HG02798 (cell line): ENCODE results near the gene ZDHHC11.
"Not testable (repeated sequence)": the region's sequence is repeated elsewhere in the genome, so short reads cannot be mapped to it uniquely, and the experiment has no call there.

Source experiments
- ATAC-seq: cut with Tn5 transposase; IDR thresholded peaks from one replicate; pipeline ENCODE4 v1.9.1; 2021; ENCODE audit warnings: mild to moderate bottlenecking; ENCODE audit not compliant: unreplicated experiment, poor library complexity

Gene ZDHHC11

GRCh38 chr5:860506-861150, 9.8 kb upstream of the ZDHHC11 start:
- no peak for ATAC-seq

GRCh38 chr5:859798-860296, 9.1 kb upstream of the ZDHHC11 start:
- no peak for ATAC-seq

GRCh38 chr5:859391-859790, 8.6 kb upstream of the ZDHHC11 start:
- ATAC-seq = no peak

- ATAC-seq = no peak
Measured at GRCh38 chr5:858726-859125, 7.9 kb upstream of the ZDHHC11 start.

GRCh38 chr5:856531-857425, 6.0 kb upstream of the ZDHHC11 start:
- no peak for ATAC-seq

GRCh38 chr5:855771-856530, 5.2 kb upstream of the ZDHHC11 start:
- ATAC-seq = no peak

- no peak for ATAC-seq
Measured at GRCh38 chr5:854966-855743, 4.4 kb upstream of the ZDHHC11 start.

GRCh38 chr5:854217-854616, 3.4 kb upstream of the ZDHHC11 start:
- no peak for ATAC-seq

- not testable (repeated sequence) for ATAC-seq
Measured at GRCh38 chr5:853416-854090, 2.8 kb upstream of the ZDHHC11 start.

- no peak for ATAC-seq
Measured at GRCh38 chr5:852431-853401, 1.9 kb upstream of the ZDHHC11 start.

GRCh38 chr5:852018-852417, 1.2 kb upstream of the ZDHHC11 start:
- ATAC-seq = no peak

- ATAC-seq = no peak
Measured at GRCh38 chr5:851553-851952, 767 bp upstream of the ZDHHC11 start.

- ATAC-seq = no peak
Measured at GRCh38 chr5:851076-851475, 290 bp upstream of the ZDHHC11 start.

GRCh38 chr5:849651-850301, 1.0 kb downstream of the ZDHHC11 start:
- no peak for ATAC-seq

GRCh38 chr5:848671-849111, 2.1 kb downstream of the ZDHHC11 start:
- no peak for ATAC-seq

- not testable (repeated sequence) for ATAC-seq
Measured at GRCh38 chr5:847736-848135, 3.0 kb downstream of the ZDHHC11 start.

- ATAC-seq = not testable (repeated sequence)
Measured at GRCh38 chr5:847212-847611, 3.6 kb downstream of the ZDHHC11 start.

GRCh38 chr5:846602-847091, 4.1 kb downstream of the ZDHHC11 start:
- not testable (repeated sequence) for ATAC-seq
